ENCODE data around the gene MAP3K1. TPM values are rescaled to one million over a fixed set of nuclear protein-coding genes. Genes with fewer than 3 reads are reported as not detected.

Gene MAP3K1
- total RNA-seq, 4 donors from 2014 or later = 4.2 to 6.8 (median 5.4) TPM

DNA sequence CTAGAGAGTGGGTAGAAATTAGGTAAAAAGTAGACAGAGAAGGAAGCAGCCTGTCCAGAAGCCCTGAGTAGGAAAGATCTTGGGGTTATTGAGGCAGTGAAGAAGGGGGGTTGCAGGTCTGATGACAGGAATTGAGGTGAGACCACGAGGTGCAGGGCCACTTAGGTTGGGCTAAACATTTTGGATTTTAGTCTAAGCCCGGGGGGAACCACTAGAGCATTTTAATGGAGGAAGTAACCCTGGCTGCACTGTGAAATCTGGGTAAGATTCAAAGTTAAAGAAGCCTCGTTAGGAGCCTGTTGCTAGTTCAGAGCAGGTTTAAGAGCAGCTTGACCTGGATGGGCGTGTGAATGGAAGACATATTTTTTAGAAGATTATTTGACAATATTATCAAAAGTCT, 38.3 kb downstream of the MAP3K1 start:
- intact Hi-C loops (cut with DNase I; ENCODE audit: low total_unique reads) = no loop called here
- in situ Hi-C loops (cut with MboI; ENCODE audit: low sequenced_read_pairs in 4 of 4) = no loop called here

DNA sequence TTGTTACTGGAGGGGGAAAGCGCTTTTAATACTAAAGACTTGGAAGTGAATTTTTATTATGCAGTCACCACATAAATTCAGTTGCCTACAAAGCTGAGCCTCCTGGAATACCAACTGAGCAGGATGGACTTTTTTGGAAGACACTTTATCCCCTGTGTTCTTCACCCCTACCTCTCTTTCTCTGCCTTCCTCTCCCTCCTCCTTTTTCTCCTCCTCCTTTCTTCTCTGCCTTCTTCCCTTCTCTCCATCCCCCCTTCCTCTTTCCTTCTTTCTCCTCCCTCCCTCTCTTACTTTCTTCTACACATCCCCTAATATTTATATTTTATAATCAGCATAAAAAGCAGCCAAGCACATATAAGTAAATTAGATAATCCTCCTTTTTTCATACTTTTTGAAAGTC, 39.6 kb downstream of the MAP3K1 start:
- Histone ChIP-seq H3K27ac (no peak overlapping the region), H3K36me3 (peaks cover 0 to 4% of the 10 kb centered on the region in 2 donors), H3K4me1 (peaks cover 23 to 37% of the 10 kb centered on the region in 2 donors), H3K27me3 (no peaks in the 10 kb centered on the region), H3K9me3 (no peaks in the 10 kb centered on the region), H3K4me3 (no peak overlapping the region)
- intact Hi-C loops (cut with DNase I; ENCODE audit: low total_unique reads) (no loop called here), in situ Hi-C loops (cut with MboI; ENCODE audit: low sequenced_read_pairs in 4 of 4) (no loop called here)
- TF ChIP-seq, protein P1, sequence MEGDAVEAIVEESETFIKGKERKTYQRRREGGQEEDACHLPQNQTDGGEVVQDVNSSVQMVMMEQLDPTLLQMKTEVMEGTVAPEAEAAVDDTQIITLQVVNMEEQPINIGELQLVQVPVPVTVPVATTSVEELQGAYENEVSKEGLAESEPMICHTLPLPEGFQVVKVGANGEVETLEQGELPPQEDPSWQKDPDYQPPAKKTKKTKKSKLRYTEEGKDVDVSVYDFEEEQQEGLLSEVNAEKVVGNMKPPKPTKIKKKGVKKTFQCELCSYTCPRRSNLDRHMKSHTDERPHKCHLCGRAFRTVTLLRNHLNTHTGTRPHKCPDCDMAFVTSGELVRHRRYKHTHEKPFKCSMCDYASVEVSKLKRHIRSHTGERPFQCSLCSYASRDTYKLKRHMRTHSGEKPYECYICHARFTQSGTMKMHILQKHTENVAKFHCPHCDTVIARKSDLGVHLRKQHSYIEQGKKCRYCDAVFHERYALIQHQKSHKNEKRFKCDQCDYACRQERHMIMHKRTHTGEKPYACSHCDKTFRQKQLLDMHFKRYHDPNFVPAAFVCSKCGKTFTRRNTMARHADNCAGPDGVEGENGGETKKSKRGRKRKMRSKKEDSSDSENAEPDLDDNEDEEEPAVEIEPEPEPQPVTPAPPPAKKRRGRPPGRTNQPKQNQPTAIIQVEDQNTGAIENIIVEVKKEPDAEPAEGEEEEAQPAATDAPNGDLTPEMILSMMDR (IDR thresholded peaks at IDR 0.05 in 4 of 5, conservative IDR thresholded peaks at IDR 0.05 in 1 of 5) = no peak
- TF ChIP-seq POLR2A (IDR thresholded peaks at IDR 0.05) = no peak
- no peak for DNase-seq
- ATAC-seq = no peak

More for the DNA sequence above, 38.3 kb downstream of the MAP3K1 start:
- DNase-seq (no peak), ATAC-seq (no peak)
- H3K9me3 ChIP-seq = no peaks in the 10 kb centered on the region
- no peaks in the 10 kb centered on the region for H3K36me3 ChIP-seq
- no peak for TF ChIP-seq POLR2A (IDR thresholded peaks at IDR 0.05)
- TF ChIP-seq, protein P1 (IDR thresholded peaks at IDR 0.05 in 4 of 5, conservative IDR thresholded peaks at IDR 0.05 in 1 of 5) = no peak
- peaks cover 23 to 47% of the 10 kb centered on the region in 2 donors for H3K4me1 ChIP-seq
- H3K27ac ChIP-seq = no peak overlapping the region
- H3K4me3 ChIP-seq = no peak overlapping the region
- no peaks in the 10 kb centered on the region for H3K27me3 ChIP-seq

DNA sequence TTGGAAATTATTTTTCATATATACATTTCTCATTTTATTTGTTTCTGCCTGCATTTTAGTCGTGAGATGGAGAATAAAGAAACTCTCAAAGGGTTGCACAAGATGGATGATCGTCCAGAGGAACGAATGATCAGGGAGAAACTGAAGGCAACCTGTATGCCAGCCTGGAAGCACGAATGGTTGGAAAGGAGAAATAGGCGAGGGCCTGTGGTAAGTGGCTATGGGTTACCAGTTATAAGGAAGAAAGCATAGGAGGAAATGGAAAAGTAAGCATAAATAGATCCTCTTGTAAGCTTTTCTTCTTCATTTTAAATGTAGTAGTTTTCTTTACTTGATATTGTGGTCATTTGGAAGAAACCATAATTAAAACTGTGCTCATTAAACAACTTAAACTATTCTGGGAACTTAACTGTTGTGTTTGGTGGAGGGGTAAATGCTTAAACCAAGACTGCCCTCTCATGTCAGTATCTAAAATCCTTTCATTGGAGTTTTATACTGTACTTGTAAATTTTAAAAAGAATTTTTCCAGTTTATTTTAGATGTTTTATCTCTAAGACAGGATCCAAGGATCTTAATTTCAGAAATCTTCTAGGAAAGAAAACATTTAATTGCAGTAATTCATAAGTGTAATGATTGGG, 41.3 kb downstream of the MAP3K1 start:
- no peak for TF ChIP-seq POLR2A (IDR thresholded peaks at IDR 0.05)
- TF ChIP-seq, protein P1 (IDR thresholded peaks at IDR 0.05 in 4 of 5, conservative IDR thresholded peaks at IDR 0.05 in 1 of 5) = no peak
- H3K4me3 ChIP-seq = no peak overlapping the region
- no peak for ATAC-seq
- H3K9me3 ChIP-seq = no peaks in the 10 kb centered on the region
- H3K27ac ChIP-seq = no peak overlapping the region
- H3K4me1 ChIP-seq = peaks cover 22 to 26% of the 10 kb centered on the region in 2 donors
- DNase-seq = no peak
- intact Hi-C loops (cut with DNase I; ENCODE audit: low total_unique reads) (no loop called here), in situ Hi-C loops (cut with MboI; ENCODE audit: low sequenced_read_pairs in 4 of 4) (no loop called here)
- peaks cover 0 to 7% of the 10 kb centered on the region in 2 donors for H3K36me3 ChIP-seq
- H3K27me3 ChIP-seq = no peaks in the 10 kb centered on the region

DNA sequence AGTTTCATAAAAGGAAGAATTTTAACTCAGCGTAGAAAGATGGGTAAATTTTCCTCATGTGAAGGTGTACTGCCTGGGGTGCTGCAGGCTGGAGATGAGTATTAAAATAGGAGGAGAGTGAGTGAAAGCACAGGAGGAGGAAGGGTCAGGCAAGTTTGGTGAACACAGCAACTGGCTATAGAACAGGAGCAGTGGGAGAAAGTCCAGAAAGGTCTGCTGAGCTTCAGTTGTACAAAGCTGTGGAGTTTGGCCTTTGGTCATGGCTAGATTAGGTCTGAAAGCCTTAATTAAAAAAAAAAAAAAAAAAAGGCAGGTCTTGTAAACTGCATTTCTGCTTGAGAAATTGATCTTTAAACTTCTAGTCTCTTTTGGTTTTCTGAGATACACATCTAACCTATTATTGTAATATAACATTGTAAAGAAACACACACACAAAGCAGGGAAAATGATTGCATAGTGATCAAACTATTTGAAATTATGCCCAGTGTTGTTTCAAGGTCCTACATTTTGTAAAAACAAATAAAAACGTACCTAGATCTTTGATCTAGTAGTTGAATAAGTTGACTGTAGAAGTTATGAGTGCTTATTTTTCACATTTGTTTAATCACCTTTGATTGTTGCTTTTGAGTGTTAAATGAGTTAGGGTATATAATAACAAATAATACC, 43.6 kb downstream of the MAP3K1 start:
- DNase-seq (no peak), ATAC-seq (no peak)
- TF ChIP-seq, protein P1 (IDR thresholded peaks at IDR 0.05 in 4 of 5, conservative IDR thresholded peaks at IDR 0.05 in 1 of 5) = no peak
- TF ChIP-seq POLR2A (IDR thresholded peaks at IDR 0.05) = no peak
- in situ Hi-C loops (cut with MboI; ENCODE audit: low sequenced_read_pairs in 4 of 4) (no loop called here), intact Hi-C loops (cut with DNase I; ENCODE audit: low total_unique reads) (no loop called here)
- Histone ChIP-seq H3K4me1 (peaks cover 17 to 18% of the 10 kb centered on the region in 2 donors), H3K9me3 (no peaks in the 10 kb centered on the region), H3K27me3 (no peaks in the 10 kb centered on the region), H3K27ac (no peak overlapping the region), H3K36me3 (peaks cover 0 to 7% of the 10 kb centered on the region in 2 donors), H3K4me3 (no peak overlapping the region)
